Measurements from ENCODE around the gene SCAANT1. TPM values are rescaled to one million over a fixed set of nuclear protein-coding genes. Genes with fewer than 3 reads are reported as not detected.

SCAANT1 gene
- polyA plus RNA-seq, 3 donors, result not detected

- Mint-ChIP-seq H3K27me3 (ENCODE audit: low read depth in 3 of 3) (peaks cover 0 to 2% (median 0%) of the 10 kb centered on the region in 3 donors), H3K36me3 (peaks cover 17 to 33% of the 10 kb centered on the region in 2 donors), H3K9me3 (no peaks in the 10 kb centered on the region), H3K27ac (peak overlapping the region; percentile 90 to 97 (median 95)), H3K4me3 (peak overlapping the region; percentile 41 to 83), H3K4me1 (peaks cover 92% of the 10 kb centered on the region)
- H3K9ac ChIP-seq (ENCODE audit: insufficient read depth, low read length, poor library complexity, severe bottlenecking), result peak overlapping the region; percentile 33
- H4K20me1 ChIP-seq (ENCODE audit: insufficient read depth, low read length), result peaks cover 31% of the 10 kb centered on the region
- peak; percentile 44 to 69 (median 60) for DNase-seq
- TF ChIP-seq CTCF (IDR thresholded peaks at IDR 0.05), result no peak
- H3K4me1 ChIP-seq (ENCODE audit: control insufficient read depth in 1 of 2, insufficient read depth in 2 of 2, low read length in 2 of 2), result peaks cover 75 to 87% of the 10 kb centered on the region in 2 donors
- H3K9me3 ChIP-seq (replicated peaks in 1 of 2; ENCODE audit: control insufficient read depth in 1 of 2, insufficient read depth in 1 of 2, low read length in 2 of 2), result no peaks in the 10 kb centered on the region
- H3K4me3 ChIP-seq (replicated peaks in 1 of 3; ENCODE audit: low read depth in 2 of 3, low read length in 3 of 3), result peak overlapping the region in 1 of 3 experiments; percentile 61
- H3K27ac ChIP-seq (ENCODE audit: low read depth in 1 of 2, low read length in 2 of 2), result peak overlapping the region in 1 of 2 donors; percentile 79
- intact Hi-C loops (cut with micrococcal nuclease), result loop anchor here in 1 of 2 donors (2.0 to 5.0 kb wide), 2 partner anchors 21 to 34 kb away; partner anchors contain the start of gene SCAANT1
- H3K4me2 ChIP-seq (replicated peaks; ENCODE audit: extremely low read depth, low read length, poor library complexity, severe bottlenecking), result peak overlapping the region; percentile 72
- H3K79me2 ChIP-seq (ENCODE audit: insufficient read depth, low read length), result peaks cover 79% of the 10 kb centered on the region
- no peak overlapping the region for H2AFZ ChIP-seq (ENCODE audit: insufficient read depth, low read depth, low read length, poor library complexity, severe bottlenecking)
- H3K36me3 ChIP-seq (replicated peaks in 1 of 2; ENCODE audit: control insufficient read depth in 1 of 2, insufficient read depth in 2 of 2, low read length in 2 of 2), result no peaks in the 10 kb centered on the region
- H3K27me3 ChIP-seq (ENCODE audit: control insufficient read depth in 2 of 2, insufficient read depth in 2 of 2, low read length in 2 of 2), result no peaks in the 10 kb centered on the region
- WGBS (ENCODE audit: insufficient coverage), result 80% methylated on average over 1 of the region's 1 CpG
Observed at GRCh38 chr3:63933459-63933858, 21.3 kb upstream of the SCAANT1 start.

- Histone ChIP-seq H2AFZ (ENCODE audit: insufficient read depth, low read depth, low read length, poor library complexity, severe bottlenecking) (no peak overlapping the region), H4K20me1 (ENCODE audit: insufficient read depth, low read length) (peaks cover 31% of the 10 kb centered on the region), H3K4me3 (replicated peaks in 1 of 3; ENCODE audit: low read depth in 2 of 3, low read length in 3 of 3) (peak overlapping the region in 1 of 3 experiments; percentile 61), H3K36me3 (replicated peaks in 1 of 2; ENCODE audit: control insufficient read depth in 1 of 2, insufficient read depth in 2 of 2, low read length in 2 of 2) (no peaks in the 10 kb centered on the region), H3K27me3 (ENCODE audit: control insufficient read depth in 2 of 2, insufficient read depth in 2 of 2, low read length in 2 of 2) (no peaks in the 10 kb centered on the region), H3K79me2 (ENCODE audit: insufficient read depth, low read length) (peaks cover 77% of the 10 kb centered on the region), H3K9me3 (replicated peaks in 1 of 2; ENCODE audit: control insufficient read depth in 1 of 2, insufficient read depth in 1 of 2, low read length in 2 of 2) (no peaks in the 10 kb centered on the region), H3K27ac (ENCODE audit: low read depth in 1 of 2, low read length in 2 of 2) (peak overlapping the region; percentile 43 to 79), H3K9ac (ENCODE audit: insufficient read depth, low read length, poor library complexity, severe bottlenecking) (peak overlapping the region; percentile 33), H3K4me1 (ENCODE audit: control insufficient read depth in 1 of 2, insufficient read depth in 2 of 2, low read length in 2 of 2) (peaks cover 74 to 87% of the 10 kb centered on the region in 2 donors), H3K4me2 (replicated peaks; ENCODE audit: extremely low read depth, low read length, poor library complexity, severe bottlenecking) (peak overlapping the region; percentile 72)
- Mint-ChIP-seq H3K27ac (peak overlapping the region; percentile 90 to 97 (median 93)), H3K27me3 (ENCODE audit: low read depth in 3 of 3) (peaks cover 0 to 2% (median 0%) of the 10 kb centered on the region in 3 donors), H3K36me3 (peaks cover 17 to 33% of the 10 kb centered on the region in 2 donors), H3K4me1 (peaks cover 92% of the 10 kb centered on the region), H3K9me3 (no peaks in the 10 kb centered on the region), H3K4me3 (peak overlapping the region in 1 of 2 donors; percentile 80)
- no peak for TF ChIP-seq CTCF (IDR thresholded peaks at IDR 0.05)
- intact Hi-C loops (cut with micrococcal nuclease), result loop anchor here in 1 of 2 donors (2.0 to 5.0 kb wide), 2 partner anchors 20 to 35 kb away; partner anchors contain the start of gene SCAANT1
- 67% methylated on average over 1 of the region's 3 CpGs for WGBS (ENCODE audit: insufficient coverage)
- no peak for DNase-seq
Observed at GRCh38 chr3:63932509-63933212, 20.5 kb upstream of the SCAANT1 start.
